Smooth muscle cell (in vitro differentiated cells): Measurements from ENCODE around the gene ASTN2. TPM values are rescaled to one million over a fixed set of nuclear protein-coding genes. Genes with fewer than 3 reads are reported as not detected.
A peak's percentile ranks its signal among the peaks of the same experiment; 100 is the strongest.

Experiments used
- DNase-seq: peaks from one replicate; lab custom pipeline; 2025; ENCODE audit not compliant: unreplicated experiment; lab: John Stamatoyannopoulos, UW
- H2AFZ ChIP-seq: fragments of 200-600 bp; sonication (generic); 2 replicates; pipeline ENCODE4 v1.6.0; 2016; ENCODE audit warnings: antibody characterized with exemption, low read depth, mild to moderate bottlenecking
- H3F3A ChIP-seq: fragments of 200-600 bp; sonication (generic); 2 replicates; pipeline ENCODE4 v1.6.0; 2017; ENCODE audit warnings: antibody characterized with exemption, low read depth
- H3K27ac ChIP-seq: fragments of 200-600 bp; sonication (generic); 2 replicates; pipeline ENCODE4 v1.5.1; 2016; ENCODE audit warnings: low read depth, mild to moderate bottlenecking
- H3K27me3 ChIP-seq: fragments of 200-600 bp; sonication (generic); 2 replicates; pipeline ENCODE4 v1.6.1; 2016; ENCODE audit warnings: low read depth, mild to moderate bottlenecking
- H3K36me3 ChIP-seq: fragments of 200-600 bp; sonication (generic); 2 replicates; pipeline ENCODE4 v1.5.1; 2016; ENCODE audit warnings: low read depth
- H3K4me1 ChIP-seq: fragments of 200-600 bp; sonication (generic); 2 replicates; pipeline ENCODE4 v1.5.1; 2016; ENCODE audit warnings: low read depth
- H3K4me2 ChIP-seq: fragments of 200-600 bp; sonication (generic); 2 replicates; pipeline ENCODE4 v1.6.0; 2016; ENCODE audit warnings: mild to moderate bottlenecking
- H3K4me3 ChIP-seq: fragments of 200-600 bp; sonication (generic); 2 replicates; pipeline ENCODE4 v1.5.1; 2016; ENCODE audit warnings: mild to moderate bottlenecking
- H3K79me2 ChIP-seq: fragments of 200-600 bp; sonication (generic); 2 replicates; pipeline ENCODE4 v1.6.0; 2016; ENCODE audit warnings: low read depth, mild to moderate bottlenecking
- H3K9ac ChIP-seq: fragments of 200-600 bp; sonication (generic); 2 replicates; pipeline ENCODE4 v1.6.0; 2016; ENCODE audit warnings: low read depth
- H3K9me3 ChIP-seq: fragments of 200-600 bp; sonication (generic); replicated peaks from 2 replicates; pipeline ENCODE4 v1.5.1; 2016; ENCODE audit warnings: low read depth
- H4K20me1 ChIP-seq: fragments of 200-600 bp; sonication (generic); 2 replicates; pipeline ENCODE4 v1.6.0; 2016; ENCODE audit warnings: low read depth
- CTCF ChIP-seq: fragments of 200-600 bp; sonication (generic); IDR thresholded peaks from 2 replicates; pipeline ENCODE4 v1.5.1; 2017; ENCODE audit warnings: borderline replicate concordance, mild to moderate bottlenecking, antibody characterized with exemption; ENCODE audit not compliant: insufficient read depth, poor library complexity, severe bottlenecking
- WGBS: methylation state at CpG from one replicate; pipeline ENCODE4 v1.1.7; 2016; ENCODE audit warnings: low lambda C conversion rate; 5-methylcytosine and 5-hydroxymethylcytosine counted together
- polyA plus RNA-seq: library from polyadenylated mRNA; unstranded; fragments of >200 nt; fragmentation: Nextera tagmentation; extraction: Ambion mirVana; gene quantifications from 2 replicates; pipeline ENCODE4 v1.2.1, GENCODE V29; 2016
- total RNA-seq: library from RNA; depleted of rRNA; stranded (reverse); fragments of >200 nt; gene quantifications from 2 replicates; pipeline ENCODE4 v1.2.3, GENCODE V29; 2014

ASTN2 gene
- total and polyA plus RNA-seq, 2 experiments from 2014 or later = 6.5 to 6.7 TPM

- no peaks in the 10 kb centered on the region for H3K36me3 ChIP-seq
- H3K4me3 ChIP-seq = no peak overlapping the region
- H3K27ac ChIP-seq = no peak overlapping the region
- no peak for DNase-seq
- no peak overlapping the region for H2AFZ ChIP-seq
- H3K27me3 ChIP-seq = no peaks in the 10 kb centered on the region
- H3K4me1 ChIP-seq = no peaks in the 10 kb centered on the region
- H3K9ac ChIP-seq = no peak overlapping the region
- no peaks in the 10 kb centered on the region for H3K79me2 ChIP-seq
- no peak for TF ChIP-seq CTCF
- no peaks in the 10 kb centered on the region for H4K20me1 ChIP-seq
- H3K9me3 ChIP-seq = no peaks in the 10 kb centered on the region
- WGBS = 60% methylated on average over 5 of the region's 5 CpGs
- peak overlapping the region; percentile 22 for H3K4me2 ChIP-seq
- H3F3A ChIP-seq = no peaks in the 10 kb centered on the region
Observed at GRCh38 chr9:116566677-116567488, 848.0 kb downstream of the ASTN2 start.

GRCh38 chr9:116565986-116566385 lies 848.9 kb downstream of the ASTN2 start:
- H3K4me3 ChIP-seq = no peak overlapping the region
- H3K9me3 ChIP-seq = no peaks in the 10 kb centered on the region
- TF ChIP-seq CTCF = no peak
- H3K4me1 ChIP-seq = no peaks in the 10 kb centered on the region
- no peaks in the 10 kb centered on the region for H3F3A ChIP-seq
- H2AFZ ChIP-seq = no peak overlapping the region
- no peaks in the 10 kb centered on the region for H3K27me3 ChIP-seq
- DNase-seq = no peak
- no peak overlapping the region for H3K4me2 ChIP-seq
- H3K27ac ChIP-seq = no peak overlapping the region
- no peaks in the 10 kb centered on the region for H4K20me1 ChIP-seq
- no peak overlapping the region for H3K9ac ChIP-seq
- H3K36me3 ChIP-seq = no peaks in the 10 kb centered on the region
- no peaks in the 10 kb centered on the region for H3K79me2 ChIP-seq

GRCh38 chr9:116564266-116564793 lies 850.5 kb downstream of the ASTN2 start:
- DNase-seq = no peak
- no peak overlapping the region for H2AFZ ChIP-seq
- no peak overlapping the region for H3K9ac ChIP-seq
- no peak for TF ChIP-seq CTCF
- H3K4me3 ChIP-seq = no peak overlapping the region
- 96% methylated on average over 3 of the region's 3 CpGs for WGBS
- H3K36me3 ChIP-seq = no peaks in the 10 kb centered on the region
- no peak overlapping the region for H3K27ac ChIP-seq
- H3K4me2 ChIP-seq = no peak overlapping the region
- no peaks in the 10 kb centered on the region for H3K27me3 ChIP-seq
- no peaks in the 10 kb centered on the region for H3F3A ChIP-seq
- H3K4me1 ChIP-seq = no peaks in the 10 kb centered on the region
- no peaks in the 10 kb centered on the region for H3K79me2 ChIP-seq
- H4K20me1 ChIP-seq = no peaks in the 10 kb centered on the region
- no peaks in the 10 kb centered on the region for H3K9me3 ChIP-seq
